ENCODE measurements around the gene RAB41. TPM values are rescaled to one million over a fixed set of nuclear protein-coding genes. Genes with fewer than 3 reads are reported as not detected.

RAB41 gene
- total and polyA plus RNA-seq, 8 donors = 0.71 to 1.9 (median 1.3) TPM; not detected in 2

Other genes starting within 250 kb of the RAB41 start
- gene AWAT2, start 232.2 kb upstream of the RAB41 start, total RNA-seq = not detected
- not detected for gene AWAT2, start 232.2 kb upstream of the RAB41 start, polyA plus RNA-seq (ENCODE audit: insufficient read length in 6 of 6)
- not detected for gene OTUD6A, start 219.7 kb upstream of the RAB41 start, total RNA-seq
- gene OTUD6A, start 219.7 kb upstream of the RAB41 start, polyA plus RNA-seq (ENCODE audit: insufficient read length in 6 of 6) = under 1 TPM in 3 of 6 donors, not detected in 3; 0.09 to 0.13 (median 0.10) TPM
- 10 to 100 TPM; 33.7 to 46.6 TPM for gene IGBP1, start 148.7 kb upstream of the RAB41 start, total RNA-seq
- 100 to 1,000 TPM in 4 of 6 donors, 10 to 100 TPM in 2; 86.0 to 111 (median 107) TPM for gene IGBP1, start 148.7 kb upstream of the RAB41 start, polyA plus RNA-seq (ENCODE audit: insufficient read length in 6 of 6)
- gene DGAT2L6, start 104.7 kb upstream of the RAB41 start, total RNA-seq = not detected
- not detected for gene DGAT2L6, start 104.7 kb upstream of the RAB41 start, polyA plus RNA-seq (ENCODE audit: insufficient read length in 6 of 6)
- not detected for gene AWAT1, start 47.5 kb upstream of the RAB41 start, total RNA-seq
- gene AWAT1, start 47.5 kb upstream of the RAB41 start, polyA plus RNA-seq (ENCODE audit: insufficient read length in 6 of 6) = under 1 TPM in 3 of 6 donors, not detected in 3; 0.13 to 0.36 (median 0.13) TPM
- under 1 TPM in 1 of 2 donors, not detected in 1; 0.26 TPM for gene P2RY4, start 22.0 kb upstream of the RAB41 start, total RNA-seq
- under 1 TPM; 0.38 to 0.73 (median 0.47) TPM for gene P2RY4, start 22.0 kb upstream of the RAB41 start, polyA plus RNA-seq (ENCODE audit: insufficient read length in 6 of 6)
- not detected for gene ARR3, start 13.8 kb upstream of the RAB41 start, total RNA-seq
- gene ARR3, start 13.8 kb upstream of the RAB41 start, polyA plus RNA-seq (ENCODE audit: insufficient read length in 6 of 6) = 1 to 10 TPM; 1.2 to 2.1 (median 1.6) TPM
- 10 to 100 TPM; 29.9 to 39.2 TPM for gene PDZD11, start 7.8 kb downstream of the RAB41 start, total RNA-seq
- 10 to 100 TPM; 50.2 to 60.9 (median 56.8) TPM for gene PDZD11, start 7.8 kb downstream of the RAB41 start, polyA plus RNA-seq (ENCODE audit: insufficient read length in 6 of 6)
- 1 to 10 TPM; 1.6 to 4.6 TPM for gene KIF4A, start 7.9 kb downstream of the RAB41 start, total RNA-seq
- gene KIF4A, start 7.9 kb downstream of the RAB41 start, polyA plus RNA-seq (ENCODE audit: insufficient read length in 6 of 6) = 10 to 100 TPM; 11.6 to 30.4 (median 15.7) TPM
- not detected for gene GDPD2, start 141.1 kb downstream of the RAB41 start, total RNA-seq
- under 1 TPM; 0.12 to 0.38 (median 0.20) TPM for gene GDPD2, start 141.1 kb downstream of the RAB41 start, polyA plus RNA-seq (ENCODE audit: insufficient read length in 6 of 6)
- 10 to 100 TPM; 22.3 to 29.9 TPM for gene DLG3, start 162.7 kb downstream of the RAB41 start, total RNA-seq
- 10 to 100 TPM; 47.9 to 56.2 (median 53.0) TPM for gene DLG3, start 162.7 kb downstream of the RAB41 start, polyA plus RNA-seq (ENCODE audit: insufficient read length in 6 of 6)

All from left lung (tissue), 8 donors.